HEK293T (cell line): Measurements from ENCODE around the gene SLAIN1.

ENCODE experiments used
- CTCF ChIA-PET: fragments of 350-600 bp; formaldehyde crosslinking; extraction: SDS; loops from one replicate; lab custom pipeline; 2021; ENCODE audit warnings: antibody characterized with exemption, inconsistent platforms; lab: Yijun Ruan, JAX
- POLR2A ChIA-PET: fragments of 350-600 bp; formaldehyde crosslinking; extraction: SDS; loops from one replicate; lab custom pipeline; 2020; ENCODE audit warnings: antibody characterized with exemption, inconsistent platforms; lab: Yijun Ruan, JAX
- DNase-seq: peaks from one replicate; pipeline ENCODE4 v3.0.0; 2012; ENCODE audit warnings: mixed read lengths; ENCODE audit errors: extremely low spot score
- ARNT ChIP-seq: fragments of 450-650 bp; IDR thresholded peaks from 2 replicates; pipeline ENCODE4 v1.6.1; 2017; ENCODE audit warnings: mild to moderate bottlenecking
- BHLHE40 ChIP-seq: fragments of 450-650 bp; IDR thresholded peaks from 2 replicates; pipeline ENCODE4 v1.6.1; 2016; ENCODE audit warnings: mild to moderate bottlenecking, moderate library complexity, borderline replicate concordance
- ELF4 ChIP-seq: fragments of 450-650 bp; IDR thresholded peaks from 2 replicates; pipeline ENCODE4 v1.6.1; 2017; ENCODE audit warnings: antibody characterized with exemption
- FOXA1 ChIP-seq: fragments of 450-650 bp; IDR thresholded peaks from 2 replicates; pipeline ENCODE4 v1.6.1; 2016; ENCODE audit warnings: mild to moderate bottlenecking
- FOXK2 ChIP-seq: fragments of 450-650 bp; IDR thresholded peaks from 2 replicates; pipeline ENCODE4 v1.6.1; 2016; ENCODE audit warnings: mild to moderate bottlenecking
- FOXM1 ChIP-seq: fragments of 450-650 bp; IDR thresholded peaks from 2 replicates; pipeline ENCODE4 v1.6.1; 2017; ENCODE audit warnings: mild to moderate bottlenecking, borderline replicate concordance
- HDGF ChIP-seq: fragments of 450-650 bp; IDR thresholded peaks from 2 replicates; pipeline ENCODE4 v1.6.1; 2017; ENCODE audit warnings: antibody characterized with exemption, borderline replicate concordance
- L3MBTL2 ChIP-seq: fragments of 450-650 bp; conservative IDR thresholded peaks from 2 replicates; pipeline ENCODE4 v1.6.1; 2016; ENCODE audit warnings: mild to moderate bottlenecking
- LEF1 ChIP-seq: fragments of 450-650 bp; IDR thresholded peaks from 2 replicates; pipeline ENCODE4 v1.6.1; 2017; ENCODE audit warnings: mild to moderate bottlenecking, borderline replicate concordance
- NFRKB ChIP-seq: fragments of 450-650 bp; IDR thresholded peaks from 2 replicates; pipeline ENCODE4 v1.6.1; 2016; ENCODE audit warnings: mild to moderate bottlenecking, moderate library complexity
- PKNOX1 ChIP-seq: fragments of 450-650 bp; IDR thresholded peaks from 2 replicates; pipeline ENCODE4 v1.6.1; 2016
- SP1 ChIP-seq: fragments of 450-650 bp; IDR thresholded peaks from 2 replicates; pipeline ENCODE4 v1.6.1; 2017
- SUZ12 ChIP-seq: fragments of 450-650 bp; IDR thresholded peaks from 2 replicates; pipeline ENCODE4 v1.6.1; 2016; ENCODE audit warnings: mild to moderate bottlenecking
- TARDBP ChIP-seq: fragments of 450-650 bp; IDR thresholded peaks from 2 replicates; pipeline ENCODE4 v1.6.1; 2016
- ZNF384 ChIP-seq: fragments of 450-650 bp; IDR thresholded peaks from 2 replicates; pipeline ENCODE4 v1.6.1; 2016

The SLAIN1 gene

GRCh38 chr13:77696006-77696878, 1.2 kb upstream of the SLAIN1 start:
- no peak for DNase-seq
- ChIA-PET POLR2A (interaction anchor here (1.4 to 2.9 kb wide), 4 partner anchors 23 to 670 kb away, joined by 3 to 13 read pairs (median 8); no protein-coding TSS in a partner anchor), CTCF (interaction anchor here (0.6 to 1.3 kb wide), 3 partner anchors 103 to 1838 kb away, joined by 3 to 4 read pairs (median 3); no protein-coding TSS in a partner anchor)
- TF ChIP-seq ELF4 = no peak
- peak; percentile 68 for TF ChIP-seq L3MBTL2

- CTCF ChIA-PET = interaction anchor here (0.6 to 1.6 kb wide), 3 partner anchors 53 to 1838 kb away, joined by 3 to 5 read pairs (median 3); no protein-coding TSS in a partner anchor
- DNase-seq = no peak
- POLR2A ChIA-PET = interaction anchor here (0.9 to 2.9 kb wide), 5 partner anchors 22 to 671 kb away, joined by 3 to 13 read pairs (median 6); partner anchors contain the start of gene MYCBP2
- no peak for TF ChIP-seq NFRKB
- no peak for TF ChIP-seq ELF4
- no peak for TF ChIP-seq BHLHE40
- no peak for TF ChIP-seq TARDBP
- TF ChIP-seq PKNOX1 = 0 out of 2 replicates have a peak, but pooled peaks have one; percentile 42
Measured at GRCh38 chr13:77696879-77697216, 639 bp upstream of the SLAIN1 start.

GRCh38 chr13:77698201-77699058, 943 bp downstream of the SLAIN1 start:
- TF ChIP-seq L3MBTL2 = peak; percentile 66
- 0 out of 2 replicates have a peak, but pooled peaks have one; percentile 16 for TF ChIP-seq ARNT
- peak; percentile 49; the same call in 1 of the 2 replicates for TF ChIP-seq FOXM1
- no peak for TF ChIP-seq HDGF
- CTCF ChIA-PET = interaction anchor here (1.6 kb wide), 1 partner anchor 106 kb away, joined by 5 read pairs; no protein-coding TSS in a partner anchor
- peak; percentile 71 for DNase-seq
- POLR2A ChIA-PET = interaction anchor here (0.6 to 2.9 kb wide), 5 partner anchors 21 to 373 kb away, joined by 3 to 13 read pairs (median 7); no protein-coding TSS in a partner anchor

GRCh38 chr13:77699059-77699680, 1.7 kb downstream of the SLAIN1 start:
- no peak for DNase-seq
- TF ChIP-seq FOXK2 = no peak
- TF ChIP-seq FOXM1 = no peak
- TF ChIP-seq BHLHE40 = no peak
- no peak for TF ChIP-seq SP1
- TF ChIP-seq ELF4 = no peak
- TF ChIP-seq ZNF384 = no peak
- TF ChIP-seq NFRKB = no peak
- no peak for TF ChIP-seq PKNOX1
- TF ChIP-seq FOXA1 = no peak
- POLR2A ChIA-PET = interaction anchor here (2.1 kb wide), 1 partner anchor 26 kb away, joined by 7 read pairs; no protein-coding TSS in a partner anchor
- CTCF ChIA-PET = no interaction called here

- ChIA-PET CTCF (interaction anchor here (0.9 kb wide), 1 partner anchor 10 kb away, joined by 3 read pairs; no protein-coding TSS in a partner anchor), POLR2A (no interaction called here)
- TF ChIP-seq ELF4 (no peak), ARNT (no peak), SUZ12 (no peak), LEF1 (no peak), PKNOX1 (no peak), FOXK2 (no peak), L3MBTL2 (no peak), NFRKB (no peak), BHLHE40 (no peak), HDGF (no peak)
- no peak for DNase-seq
Measured at GRCh38 chr13:77701305-77701704, 3.8 kb downstream of the SLAIN1 start.

GRCh38 chr13:77702366-77702765, 4.9 kb downstream of the SLAIN1 start:
- TF ChIP-seq LEF1 (no peak), FOXM1 (no peak), BHLHE40 (no peak), ZNF384 (no peak), L3MBTL2 (no peak), SP1 (no peak), PKNOX1 (no peak), ELF4 (no peak)
- POLR2A ChIA-PET = no interaction called here
- DNase-seq = no peak
- CTCF ChIA-PET = interaction anchor here (0.9 kb wide), 1 partner anchor 9 kb away, joined by 3 read pairs; no protein-coding TSS in a partner anchor
